Common myeloid progenitor, CD34-positive (primary cell): Measurements from ENCODE around the gene CACNB4. TPM values are rescaled to one million over a fixed set of nuclear protein-coding genes. Genes with fewer than 3 reads are reported as not detected.

Experiments
- CTCF ChIA-PET: fragments of 350-600 bp; sonication (Branson Sonifier 250); formaldehyde crosslinking; loops from one replicate; lab custom pipeline; 2021; ENCODE audit warnings: antibody characterized with exemption; lab: Charles Lee
- POLR2A ChIA-PET: fragments of 350-600 bp; sonication (Branson Sonifier 250); formaldehyde crosslinking; loops from one replicate; lab custom pipeline; 2021; ENCODE audit warnings: antibody characterized with exemption; lab: Charles Lee
- DNase-seq, 3 donors: peaks; one replicate each; pipeline versions ENCODE4 v3.0.0 to v3.0.0-alpha.2; 2013
- H3K27ac ChIP-seq, 2 experiments: 1 replicate in 1 of 2; 2 replicates in 1 of 2; pipeline ENCODE4 v1.7.0; 2013; ENCODE audit warnings: inconsistent platforms in 2 of 2, low read length in 2 of 2, mild to moderate bottlenecking in 2 of 2, low read depth in 1 of 2, moderate library complexity in 1 of 2; ENCODE audit not compliant: severe bottlenecking in 2 of 2, insufficient read depth in 1 of 2, poor library complexity in 1 of 2
- H3K27me3 ChIP-seq, 5 experiments: replicated peaks in 2 of 5; 1 replicate in 3 of 5; 2 replicates in 2 of 5; pipeline versions ENCODE4 v1.6.1 to v1.7.0; 2013; ENCODE audit warnings: low read length in 4 of 5, mild to moderate bottlenecking in 2 of 5, moderate library complexity in 2 of 5, inconsistent platforms in 1 of 5; ENCODE audit not compliant: insufficient read depth in 5 of 5, control insufficient read depth in 4 of 5
- H3K36me3 ChIP-seq, 4 experiments: 1 replicate in 2 of 4; 2 replicates in 2 of 4; pipeline versions ENCODE4 v1.6.1 to v1.7.0; 2013; ENCODE audit warnings: low read length in 3 of 4, control low read depth in 1 of 4, mild to moderate bottlenecking in 1 of 4; ENCODE audit not compliant: control insufficient read depth in 4 of 4, insufficient read depth in 4 of 4
- H3K4me1 ChIP-seq, 4 experiments: 1 replicate in 3 of 4; 2 replicates in 1 of 4; pipeline versions ENCODE4 v1.6.1 to v1.7.1; 2013; ENCODE audit warnings: low read length in 3 of 4, mild to moderate bottlenecking in 3 of 4, control low read depth in 1 of 4, inconsistent platforms in 1 of 4, moderate library complexity in 1 of 4; ENCODE audit not compliant: control insufficient read depth in 4 of 4, insufficient read depth in 4 of 4; ENCODE audit errors: control extremely low read depth in 1 of 4
- H3K4me3 ChIP-seq, 7 experiments: 1 replicate in 4 of 7; 2 replicates in 3 of 7; pipeline versions ENCODE4 v1.5.1 to v1.7.0; 2013; ENCODE audit warnings: mild to moderate bottlenecking in 7 of 7, low read length in 6 of 7, moderate library complexity in 6 of 7, inconsistent platforms in 2 of 7, low read depth in 2 of 7, control low read depth in 1 of 7; ENCODE audit not compliant: insufficient read depth in 4 of 7, control insufficient read depth in 1 of 7; ENCODE audit errors: extremely low read depth in 1 of 7
- H3K9me3 ChIP-seq, 5 experiments: 1 replicate in 4 of 5; 2 replicates in 1 of 5; pipeline versions ENCODE4 v1.6.1 to v1.7.1; 2013; ENCODE audit warnings: low read length in 4 of 5, mild to moderate bottlenecking in 2 of 5, inconsistent platforms in 1 of 5, low read depth in 1 of 5, moderate library complexity in 1 of 5; ENCODE audit not compliant: control insufficient read depth in 4 of 5, insufficient read depth in 2 of 5; ENCODE audit errors: control extremely low read depth in 1 of 5
- WGBS: methylation state at CpG from one replicate; pipeline ENCODE4 v1.1.5; 2013; ENCODE audit not compliant: insufficient coverage; 5-methylcytosine and 5-hydroxymethylcytosine counted together
- polyA plus RNA-seq: library from polyadenylated mRNA; unstranded; fragments of 120-200 nt; gene quantifications from one replicate; pipeline ENCODE4 v1.2.1, GENCODE V29; 2013

CACNB4 gene
- 0.98 TPM for polyA plus RNA-seq

GRCh38 chr2:152098496-152099366, at the start of gene CACNB4:
Gene CACNB4, minus strand, starts transcription at chr2:152099044.
- Histone ChIP-seq H3K9me3 (no peaks in the 10 kb centered on the region), H3K36me3 (no peaks in the 10 kb centered on the region), H3K4me1 (peaks cover 0 to 39% (median 21%) of the 10 kb centered on the region in 4 experiments), H3K4me3 (peak within 1 kb of the TSS; percentile 40 to 81 (median 73)), H3K27me3 (peaks cover 0 to 42% (median 9%) of the 10 kb centered on the region in 5 experiments), H3K27ac (no peak within 1 kb of the TSS)
- ChIA-PET POLR2A (interaction anchor here (0.6 kb wide), 1 partner anchor 8 kb away, joined by 4 read pairs; no protein-coding TSS in a partner anchor), CTCF (interaction anchor here (0.6 to 1.5 kb wide), 2 partner anchors 10 to 11 kb away, joined by 3 to 4 read pairs; no protein-coding TSS in a partner anchor)
- 0% methylated on average over 46 of the region's 73 CpGs for whole genome bisulfite sequencing
- DNase-seq: peak in 2 of 3 donors; percentile 39 to 55

DNA sequence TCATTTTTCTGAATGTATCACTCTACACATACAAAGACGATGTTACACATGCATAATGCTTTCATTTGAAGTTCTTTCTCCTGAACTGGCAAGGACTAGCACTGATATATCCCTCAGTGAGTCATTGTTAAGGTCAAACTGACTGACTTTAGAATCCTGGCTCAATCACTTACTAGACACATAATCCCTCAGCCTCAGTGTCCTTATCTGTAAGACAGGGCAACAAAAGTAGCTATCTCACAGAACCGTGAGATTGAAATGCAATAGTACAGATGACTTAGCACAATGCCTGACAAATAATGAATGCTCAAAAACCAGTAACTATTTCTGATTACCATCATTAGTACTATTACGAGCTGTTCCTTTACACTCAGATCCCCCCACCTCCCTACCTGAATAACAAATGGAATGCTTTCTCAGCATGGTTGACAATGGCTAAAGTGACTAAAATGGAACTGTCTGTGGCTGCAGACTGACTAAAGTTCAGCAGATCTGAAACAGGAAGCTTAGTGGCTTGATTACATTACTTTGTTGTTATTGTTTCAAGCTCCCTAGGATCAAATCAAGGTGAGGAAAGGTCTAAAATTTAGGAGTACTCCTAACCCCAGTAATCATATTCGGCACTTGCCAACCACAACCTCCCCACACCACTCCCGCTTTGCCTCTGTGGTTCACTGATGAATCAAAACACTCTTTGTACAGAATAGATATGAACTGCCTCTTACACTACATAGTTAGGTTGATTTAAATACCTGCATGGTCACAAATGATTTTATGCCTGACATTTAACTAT, 35.8 kb upstream of the CACNB4 start:
- POLR2A ChIA-PET: no interaction called here

GRCh38 chr2:152132306-152132705, 33.5 kb upstream of the CACNB4 start:
- POLR2A ChIA-PET: no interaction called here
- Histone ChIP-seq H3K4me3 (no peak overlapping the region), H3K27me3 (no peaks in the 10 kb centered on the region), H3K36me3 (peaks cover 0 to 6% (median 3%) of the 10 kb centered on the region in 4 experiments), H3K27ac (no peak overlapping the region), H3K4me1 (peaks cover 0 to 6% (median 0%) of the 10 kb centered on the region in 4 experiments), H3K9me3 (no peaks in the 10 kb centered on the region)
- DNase-seq: no peak
- WGBS: no CpG with 5 or more reads among the region's 1 CpG
- CTCF ChIA-PET: no interaction called here

More for the DNA sequence above, 35.8 kb upstream of the CACNB4 start:
- Histone ChIP-seq H3K27me3 (no peaks in the 10 kb centered on the region), H3K36me3 (peaks cover 3 to 6% (median 5%) of the 10 kb centered on the region in 4 experiments), H3K4me1 (peaks cover 0 to 6% (median 0%) of the 10 kb centered on the region in 4 experiments), H3K27ac (no peak overlapping the region), H3K4me3 (no peak overlapping the region), H3K9me3 (no peaks in the 10 kb centered on the region)
- CTCF ChIA-PET: interaction anchor here (0.9 to 2.0 kb wide), 4 partner anchors 11 to 98 kb away, joined by 3 to 6 read pairs (median 4); partner anchors contain the start of gene STAM2
- WGBS: 81% methylated on average over 4 of the region's 5 CpGs
- DNase-seq: peak in 2 of 3 donors; percentile 20 to 29

GRCh38 chr2:152127628-152128027, 28.8 kb upstream of the CACNB4 start:
- no peaks in the 10 kb centered on the region for H3K27me3 ChIP-seq
- no peaks in the 10 kb centered on the region for H3K9me3 ChIP-seq
- H3K4me1 ChIP-seq: no peaks in the 10 kb centered on the region
- no peak overlapping the region for H3K4me3 ChIP-seq
- CTCF ChIA-PET: no interaction called here
- no peak for DNase-seq
- peaks cover 2 to 31% (median 14%) of the 10 kb centered on the region in 4 experiments for H3K36me3 ChIP-seq
- H3K27ac ChIP-seq: no peak overlapping the region
- POLR2A ChIA-PET: no interaction called here

DNA sequence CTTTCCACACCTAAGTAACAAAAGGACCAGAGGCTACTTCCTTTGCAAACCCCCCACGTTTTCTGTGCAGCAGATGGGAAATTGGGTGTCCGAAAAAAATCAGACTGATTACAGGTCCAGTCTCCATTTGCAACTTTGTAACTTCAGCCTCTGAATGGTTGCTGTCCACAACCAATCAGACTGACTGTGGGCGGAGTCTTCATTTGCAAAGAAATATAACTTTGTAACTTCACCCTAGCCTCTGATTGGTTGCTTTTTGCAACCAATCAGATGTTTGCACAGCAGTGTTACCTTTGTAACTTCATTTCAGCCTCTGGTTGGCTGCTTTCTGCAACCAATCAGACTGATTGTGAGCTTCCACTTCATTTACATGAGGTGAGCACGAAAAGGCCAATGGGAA, 27.8 kb upstream of the CACNB4 start:
- CTCF ChIA-PET: no interaction called here
- DNase-seq: peak in 1 of 3 donors; percentile 6
- Histone ChIP-seq H3K9me3 (no peaks in the 10 kb centered on the region), H3K27me3 (no peaks in the 10 kb centered on the region), H3K36me3 (peaks cover 5 to 35% (median 15%) of the 10 kb centered on the region in 4 experiments), H3K4me3 (no peak overlapping the region), H3K27ac (no peak overlapping the region), H3K4me1 (no peaks in the 10 kb centered on the region)
- POLR2A ChIA-PET: no interaction called here
- 75% methylated on average over 3 of the region's 4 CpGs for WGBS

- no CpG with 5 or more reads among the region's 2 CpGs for WGBS
- no peaks in the 10 kb centered on the region for H3K4me1 ChIP-seq
- POLR2A ChIA-PET: no interaction called here
Measured at GRCh38 chr2:152122161-152122560, 23.3 kb upstream of the CACNB4 start.

More at GRCh38 chr2:152122161-152122560, 23.3 kb upstream of the CACNB4 start:
- Histone ChIP-seq H3K27me3 (no peaks in the 10 kb centered on the region), H3K27ac (no peak overlapping the region), H3K4me3 (no peak overlapping the region), H3K9me3 (no peaks in the 10 kb centered on the region), H3K36me3 (peaks cover 2 to 40% (median 19%) of the 10 kb centered on the region in 4 experiments)
- DNase-seq: no peak
- CTCF ChIA-PET: interaction anchor here (1.4 to 2.1 kb wide), 3 partner anchors 8 to 25 kb away, joined by 3 to 9 read pairs (median 3); no protein-coding TSS in a partner anchor
